ENCODE measurements around the gene HMGN5. TPM values are rescaled to one million over a fixed set of nuclear protein-coding genes. Genes with fewer than 3 reads are reported as not detected.

HMGN5 gene
- total RNA-seq, 1 donor from 2014 or later = 5.1 TPM

GRCh38 chrX:81121513-81122363, 80.0 kb downstream of the HMGN5 start:
- DNase-seq (ENCODE audit: low spot score) = peak; percentile 82
- Mint-ChIP-seq H3K9me3 (ENCODE audit: unreplicated experiment) (no peaks in the 10 kb centered on the region), H3K27me3 (ENCODE audit: unreplicated experiment) (no peaks in the 10 kb centered on the region), H3K4me1 (ENCODE audit: unreplicated experiment) (peaks cover 3% of the 10 kb centered on the region), H3K4me3 (ENCODE audit: unreplicated experiment) (peak overlapping the region; percentile 93), H3K36me3 (ENCODE audit: low read depth, unreplicated experiment) (no peaks in the 10 kb centered on the region), H3K27ac (ENCODE audit: unreplicated experiment) (peak overlapping the region; percentile 78)
- no peak for TF ChIP-seq CTCF (IDR thresholded peaks at IDR 0.05; ENCODE audit: unreplicated experiment)

- Mint-ChIP-seq H3K4me3 (ENCODE audit: unreplicated experiment) (peak overlapping the region; percentile 93), H3K4me1 (ENCODE audit: unreplicated experiment) (peaks cover 3% of the 10 kb centered on the region), H3K9me3 (ENCODE audit: unreplicated experiment) (no peaks in the 10 kb centered on the region), H3K36me3 (ENCODE audit: low read depth, unreplicated experiment) (no peaks in the 10 kb centered on the region), H3K27ac (ENCODE audit: unreplicated experiment) (peak overlapping the region; percentile 78), H3K27me3 (ENCODE audit: unreplicated experiment) (no peaks in the 10 kb centered on the region)
- TF ChIP-seq CTCF (IDR thresholded peaks at IDR 0.05; ENCODE audit: unreplicated experiment) = peak; percentile 46
- peak; percentile 34 for DNase-seq (ENCODE audit: low spot score)
Observed at GRCh38 chrX:81120936-81121371, 80.8 kb downstream of the HMGN5 start.

GRCh38 chrX:81120258-81120935, 81.3 kb downstream of the HMGN5 start:
- Mint-ChIP-seq H3K4me3 (ENCODE audit: unreplicated experiment) (peak overlapping the region; percentile 93), H3K27ac (ENCODE audit: unreplicated experiment) (peak overlapping the region; percentile 64), H3K27me3 (ENCODE audit: unreplicated experiment) (no peaks in the 10 kb centered on the region), H3K36me3 (ENCODE audit: low read depth, unreplicated experiment) (no peaks in the 10 kb centered on the region), H3K9me3 (ENCODE audit: unreplicated experiment) (no peaks in the 10 kb centered on the region), H3K4me1 (ENCODE audit: unreplicated experiment) (peaks cover 3% of the 10 kb centered on the region)
- no peak for TF ChIP-seq CTCF (IDR thresholded peaks at IDR 0.05; ENCODE audit: unreplicated experiment)
- DNase-seq (ENCODE audit: low spot score) = no peak

GRCh38 chrX:81114757-81115156, 87.0 kb downstream of the HMGN5 start:
- H3K27me3 Mint-ChIP-seq (ENCODE audit: unreplicated experiment) = no peaks in the 10 kb centered on the region
- no peak overlapping the region for H3K4me3 Mint-ChIP-seq (ENCODE audit: unreplicated experiment)
- TF ChIP-seq CTCF (IDR thresholded peaks at IDR 0.05; ENCODE audit: unreplicated experiment) = no peak
- no peak overlapping the region for H3K27ac Mint-ChIP-seq (ENCODE audit: unreplicated experiment)
- H3K36me3 Mint-ChIP-seq (ENCODE audit: low read depth, unreplicated experiment) = no peaks in the 10 kb centered on the region
- H3K4me1 Mint-ChIP-seq (ENCODE audit: unreplicated experiment) = peaks cover 2% of the 10 kb centered on the region
- DNase-seq (ENCODE audit: low spot score) = no peak
- H3K9me3 Mint-ChIP-seq (ENCODE audit: unreplicated experiment) = no peaks in the 10 kb centered on the region

GRCh38 chrX:81110286-81110685, 91.4 kb downstream of the HMGN5 start:
- peaks cover 4% of the 10 kb centered on the region for H3K9me3 Mint-ChIP-seq (ENCODE audit: unreplicated experiment)
- H3K27me3 Mint-ChIP-seq (ENCODE audit: unreplicated experiment) = no peaks in the 10 kb centered on the region
- no peak overlapping the region for H3K4me3 Mint-ChIP-seq (ENCODE audit: unreplicated experiment)
- TF ChIP-seq CTCF (IDR thresholded peaks at IDR 0.05; ENCODE audit: unreplicated experiment) = no peak
- H3K36me3 Mint-ChIP-seq (ENCODE audit: low read depth, unreplicated experiment) = peaks cover 7% of the 10 kb centered on the region
- H3K27ac Mint-ChIP-seq (ENCODE audit: unreplicated experiment) = no peak overlapping the region
- DNase-seq (ENCODE audit: low spot score) = no peak
- H3K4me1 Mint-ChIP-seq (ENCODE audit: unreplicated experiment) = no peaks in the 10 kb centered on the region
